ENCODE data around the gene EXOC3L1. TPM values are rescaled to one million over a fixed set of nuclear protein-coding genes. Genes with fewer than 3 reads are reported as not detected.
A peak's percentile ranks its signal among the peaks of the same experiment; 100 is the strongest.

The EXOC3L1 gene
- total RNA-seq, 2 experiments from 2014 or later, result not detected

- peaks cover 35% of the 10 kb centered on the region for H3K36me3 Mint-ChIP-seq
- CTCF ChIA-PET, result interaction anchor here (2.7 kb wide), 1 partner anchor 9 kb away, joined by 9 read pairs; no protein-coding TSS in a partner anchor
These were observed 9.9 kb upstream of the EXOC3L1 start for GRCh38 chr16:67199808-67200198.

DNA sequence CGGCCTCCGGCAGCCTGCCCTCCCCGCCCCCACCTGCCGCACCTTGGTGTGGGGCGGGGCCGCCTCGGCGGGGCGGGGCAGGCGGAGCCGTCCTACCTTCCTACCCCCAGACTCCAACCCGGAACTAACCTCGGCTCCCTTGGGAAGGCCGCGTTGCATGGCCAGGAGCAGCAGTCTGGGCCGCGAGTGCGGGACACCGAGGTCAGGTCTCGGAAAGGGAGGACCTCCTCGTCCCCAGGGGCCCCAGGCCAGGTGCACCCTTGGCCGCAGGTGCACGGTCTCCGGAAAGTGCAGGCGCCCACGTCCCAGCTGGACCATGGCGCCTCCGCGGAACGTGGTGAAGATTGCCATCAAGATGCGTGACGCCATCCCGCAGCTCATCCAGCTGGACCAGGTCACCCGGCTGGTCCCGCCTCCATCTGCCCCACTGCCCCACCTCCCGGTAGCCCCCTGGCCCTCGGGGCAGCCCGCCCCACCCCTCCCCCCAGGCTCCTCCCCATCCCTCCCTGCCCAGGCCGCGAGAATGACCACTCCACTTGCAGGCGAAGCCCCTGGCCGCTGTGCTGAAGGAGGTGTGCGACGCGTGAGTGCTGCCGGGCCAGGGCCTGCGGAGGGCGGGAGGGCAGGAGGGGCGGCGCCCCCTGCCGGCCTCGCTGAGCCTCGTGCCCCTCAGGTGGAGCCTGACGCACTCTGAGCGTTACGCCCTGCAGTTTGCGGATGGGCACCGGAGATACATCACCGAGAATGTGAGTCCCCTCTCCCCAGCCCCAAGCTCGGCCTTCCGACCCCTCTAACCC lies 9.3 kb upstream of the EXOC3L1 start, which contains the start of gene ELMO3:
Gene ELMO3, plus strand, starts transcription at position 121 of the 797 bp plus-strand sequence. Its CDS starts 196 bp downstream, at position 317.
- CTCF ChIA-PET, result interaction anchor here (1.0 to 3.2 kb wide), 5 partner anchors 9 to 246 kb away, joined by 4 to 19 read pairs (median 6); partner anchors contain the start of genes FHOD1 and TMEM208

More at GRCh38 chr16:67199808-67200198, 9.9 kb upstream of the EXOC3L1 start:
- Mint-ChIP-seq H3K9me3 (ENCODE audit: low read depth) (no peaks in the 10 kb centered on the region), H3K4me3 (no peak overlapping the region), H3K27ac (no peak overlapping the region), H3K27me3 (no peaks in the 10 kb centered on the region), H3K4me1 (peaks cover 20% of the 10 kb centered on the region)
- DNase-seq (no peak), ATAC-seq (no peak)

DNA sequence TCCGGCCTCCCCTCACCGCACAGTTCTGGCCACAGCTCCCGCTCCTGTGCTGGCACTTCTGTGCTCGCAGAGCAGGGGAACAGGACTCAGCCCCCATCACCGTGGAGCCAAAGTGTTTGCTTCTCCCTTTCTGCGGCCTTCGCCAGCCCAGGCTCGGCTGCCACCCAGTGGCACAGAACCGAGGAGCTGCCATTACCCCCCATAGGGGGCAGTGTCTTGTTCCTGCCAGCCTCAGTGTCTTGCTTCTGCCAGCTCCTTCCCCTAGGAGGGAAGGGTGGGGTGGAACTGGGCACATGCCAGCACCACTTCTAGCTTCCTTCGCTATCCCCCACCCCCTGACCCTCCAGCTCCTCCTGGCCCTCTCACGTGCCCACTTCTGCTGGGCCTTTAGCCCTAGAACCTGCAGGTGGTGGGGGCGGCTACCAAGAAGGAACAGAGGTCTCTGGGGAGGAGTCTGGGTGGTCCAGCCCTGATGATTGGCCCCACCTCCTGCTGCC lies 8.3 kb upstream of the EXOC3L1 start:
- Mint-ChIP-seq H3K4me3 (no peak overlapping the region), H3K4me1 (peaks cover 36% of the 10 kb centered on the region), H3K27me3 (no peaks in the 10 kb centered on the region), H3K9me3 (ENCODE audit: low read depth) (no peaks in the 10 kb centered on the region), H3K27ac (no peak overlapping the region), H3K36me3 (peaks cover 44% of the 10 kb centered on the region)
- peak; percentile 28 for ATAC-seq
- no peak for DNase-seq
- CTCF ChIA-PET, result interaction anchor here (0.8 to 3.2 kb wide), 8 partner anchors 10 to 245 kb away, joined by 3 to 19 read pairs (median 4); partner anchors contain the start of genes FHOD1 and TMEM208

More for the DNA sequence above, 9.3 kb upstream of the EXOC3L1 start, which contains the start of gene ELMO3:
- H3K27me3 Mint-ChIP-seq, result no peaks in the 10 kb centered on the region
- no peak within 1 kb of the TSS for H3K27ac Mint-ChIP-seq
- no peaks in the 10 kb centered on the region for H3K9me3 Mint-ChIP-seq (ENCODE audit: low read depth)
- DNase-seq (no peak), ATAC-seq (no peak)
- peaks cover 26% of the 10 kb centered on the region for H3K4me1 Mint-ChIP-seq
- no peak within 1 kb of the TSS for H3K4me3 Mint-ChIP-seq
- H3K36me3 Mint-ChIP-seq, result peaks cover 39% of the 10 kb centered on the region

- Mint-ChIP-seq H3K9me3 (ENCODE audit: low read depth) (no peaks in the 10 kb centered on the region), H3K27ac (no peak overlapping the region), H3K36me3 (peaks cover 46% of the 10 kb centered on the region), H3K4me1 (peaks cover 41% of the 10 kb centered on the region), H3K4me3 (no peak overlapping the region), H3K27me3 (no peaks in the 10 kb centered on the region)
- CTCF ChIA-PET, result interaction anchor here (0.7 to 3.2 kb wide), 7 partner anchors 11 to 244 kb away, joined by 3 to 19 read pairs (median 5); partner anchors contain the start of gene FHOD1
- ATAC-seq (no peak), DNase-seq (no peak)
These were observed 7.8 kb upstream of the EXOC3L1 start for GRCh38 chr16:67197704-67198103.

DNA sequence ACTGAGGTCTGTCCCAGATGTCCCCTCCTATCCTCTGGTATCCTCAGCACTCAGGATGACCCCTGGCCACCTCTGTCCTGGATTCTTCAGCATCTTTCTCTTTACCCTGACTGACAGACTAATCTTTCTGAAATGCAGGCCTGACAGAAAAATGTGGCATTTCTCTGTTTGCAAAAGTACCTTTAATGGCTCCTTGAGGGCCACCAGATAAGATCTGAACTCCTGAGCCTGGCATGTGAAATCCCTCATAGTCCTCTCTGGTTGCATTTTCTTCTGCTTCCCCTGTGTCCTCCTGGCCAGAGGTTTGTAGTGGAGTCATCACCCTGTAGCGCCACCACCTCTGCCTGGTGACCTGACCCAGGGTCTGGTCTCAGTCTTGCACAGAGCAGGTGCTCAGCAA lies 6.9 kb upstream of the EXOC3L1 start:
- Mint-ChIP-seq H3K27ac (no peak overlapping the region), H3K27me3 (no peaks in the 10 kb centered on the region), H3K4me3 (no peak overlapping the region), H3K4me1 (peaks cover 45% of the 10 kb centered on the region), H3K9me3 (ENCODE audit: low read depth) (no peaks in the 10 kb centered on the region), H3K36me3 (peaks cover 48% of the 10 kb centered on the region)
- ATAC-seq, result no peak
- CTCF ChIA-PET, result interaction anchor here (0.7 to 3.2 kb wide), 3 partner anchors 11 to 49 kb away, joined by 3 to 19 read pairs (median 9); partner anchors contain the start of gene FHOD1
- DNase-seq, result no peak

GRCh38 chr16:67195676-67196075 lies 5.7 kb upstream of the EXOC3L1 start:
- Mint-ChIP-seq H3K27me3 (no peaks in the 10 kb centered on the region), H3K4me3 (no peak overlapping the region), H3K36me3 (peaks cover 46% of the 10 kb centered on the region), H3K27ac (peak overlapping the region; percentile 47), H3K4me1 (peaks cover 52% of the 10 kb centered on the region), H3K9me3 (ENCODE audit: low read depth) (no peaks in the 10 kb centered on the region)
- CTCF ChIA-PET, result interaction anchor here (1.0 to 4.0 kb wide), 2 partner anchors 29 to 50 kb away, joined by 3 to 25 read pairs; partner anchors contain the start of gene FHOD1
- ATAC-seq (no peak), DNase-seq (no peak)

GRCh38 chr16:67194260-67194659 lies 4.3 kb upstream of the EXOC3L1 start:
- peak overlapping the region; percentile 98 for H3K4me3 Mint-ChIP-seq
- H3K27me3 Mint-ChIP-seq, result no peaks in the 10 kb centered on the region
- CTCF ChIA-PET, result interaction anchor here (1.0 to 4.0 kb wide), 5 partner anchors 9 to 52 kb away, joined by 3 to 25 read pairs (median 3); partner anchors contain the start of gene FHOD1
- DNase-seq, result no peak
- H3K9me3 Mint-ChIP-seq (ENCODE audit: low read depth), result no peaks in the 10 kb centered on the region
- H3K27ac Mint-ChIP-seq, result peak overlapping the region; percentile 89
- peaks cover 41% of the 10 kb centered on the region for H3K36me3 Mint-ChIP-seq
- H3K4me1 Mint-ChIP-seq, result peaks cover 52% of the 10 kb centered on the region
- no peak for ATAC-seq

GRCh38 chr16:67193536-67193935 lies 3.6 kb upstream of the EXOC3L1 start:
- H3K36me3 Mint-ChIP-seq, result peaks cover 41% of the 10 kb centered on the region

GRCh38 chr16:67192781-67193361 lies 2.9 kb upstream of the EXOC3L1 start:
- Mint-ChIP-seq H3K27ac (peak overlapping the region; percentile 89), H3K36me3 (peaks cover 38% of the 10 kb centered on the region), H3K4me1 (peaks cover 52% of the 10 kb centered on the region), H3K9me3 (ENCODE audit: low read depth) (no peaks in the 10 kb centered on the region), H3K27me3 (no peaks in the 10 kb centered on the region), H3K4me3 (peak overlapping the region; percentile 98)
- DNase-seq (peak; percentile 70), ATAC-seq (peak; percentile 41)
- CTCF ChIA-PET, result interaction anchor here (1.0 to 4.0 kb wide), 14 partner anchors 8 to 362 kb away, joined by 3 to 25 read pairs (median 4); partner anchors contain the start of genes CES3, FBXL8, FHOD1 and MATCAP1

More at GRCh38 chr16:67193536-67193935, 3.6 kb upstream of the EXOC3L1 start:
- Mint-ChIP-seq H3K27me3 (no peaks in the 10 kb centered on the region), H3K4me3 (peak overlapping the region; percentile 98), H3K27ac (peak overlapping the region; percentile 89), H3K9me3 (ENCODE audit: low read depth) (no peaks in the 10 kb centered on the region), H3K4me1 (peaks cover 52% of the 10 kb centered on the region)
- DNase-seq, result no peak
- CTCF ChIA-PET, result interaction anchor here (1.0 to 4.0 kb wide), 13 partner anchors 9 to 363 kb away, joined by 3 to 25 read pairs (median 4); partner anchors contain the start of genes CES3, FBXL8, FHOD1 and MATCAP1
- no peak for ATAC-seq

GRCh38 chr16:67191995-67192681 lies 2.2 kb upstream of the EXOC3L1 start, which contains the start of gene E2F4:
E2F4 (plus strand) TSS chr16:67192155; CDS start chr16:67192228, 73 bp downstream.
- DNase-seq, result peak; percentile 93
- H3K4me3 Mint-ChIP-seq, result peak within 1 kb of the TSS; percentile 98
- H3K4me1 Mint-ChIP-seq, result peaks cover 52% of the 10 kb centered on the region
- H3K9me3 Mint-ChIP-seq (ENCODE audit: low read depth), result no peaks in the 10 kb centered on the region
- CTCF ChIA-PET, result interaction anchor here (1.0 to 4.0 kb wide), 13 partner anchors 8 to 362 kb away, joined by 3 to 25 read pairs (median 4); partner anchors contain the start of genes CES3, FHOD1, MATCAP1 and NAE1
- ATAC-seq, result peak; percentile 92
- no peaks in the 10 kb centered on the region for H3K27me3 Mint-ChIP-seq
- H3K27ac Mint-ChIP-seq, result peak within 1 kb of the TSS; percentile 89
- H3K36me3 Mint-ChIP-seq, result peaks cover 34% of the 10 kb centered on the region

GRCh38 chr16:67191411-67191994 lies 1.6 kb upstream of the EXOC3L1 start:
- H3K27ac Mint-ChIP-seq, result peak overlapping the region; percentile 89
- no peaks in the 10 kb centered on the region for H3K9me3 Mint-ChIP-seq (ENCODE audit: low read depth)
- peaks cover 46% of the 10 kb centered on the region for H3K4me1 Mint-ChIP-seq

More at GRCh38 chr16:67191411-67191994, 1.6 kb upstream of the EXOC3L1 start:
- peaks cover 28% of the 10 kb centered on the region for H3K36me3 Mint-ChIP-seq
- CTCF ChIA-PET, result interaction anchor here (1.0 to 4.0 kb wide), 3 partner anchors 35 to 87 kb away, joined by 3 to 25 read pairs (median 9); partner anchors contain the start of genes FHOD1 and TMEM208
- peak overlapping the region; percentile 98 for H3K4me3 Mint-ChIP-seq
- peaks cover 1% of the 10 kb centered on the region for H3K27me3 Mint-ChIP-seq
- DNase-seq, result no peak
- peak; percentile 4 for ATAC-seq

All from activated CD8-positive, alpha-beta memory T cell treated with anti-CD3 and anti-CD28 coated beads, Interleukin-2, amount 10 ng/mL, durations not matched to agents 7 days and 5 days (primary cell).